HCT116 (cell line): ENCODE data around the gene SYNDIG1. TPM values are rescaled to one million over a fixed set of nuclear protein-coding genes. Genes with fewer than 3 reads are reported as not detected.

Experiments used
- ATAC-seq: fragments of 200-7000 bp; cut with Tn5 transposase; 2 replicates; pipeline ENCODE4 v1.9.1; 2020; ENCODE audit warnings: mild to moderate bottlenecking, moderate library complexity
- BruUV-seq: library from RNA; stranded (reverse); fragments of 400-500 nt; replicated peaks from 2 replicates; lab custom pipeline; 2021; lab: Mats Ljungman, UMichigan
- CTCF ChIA-PET: fragments of 300-600 bp; sonication (Branson Sonifier 250); formaldehyde crosslinking; loops from one replicate; lab custom pipeline; 2021; ENCODE audit warnings: antibody characterized with exemption; lab: Charles Lee
- POLR2A ChIA-PET: fragments of 300-600, 350-600 bp; sonication (Branson Sonifier 250); formaldehyde crosslinking; loops from one replicate; lab custom pipeline; 2021; ENCODE audit warnings: antibody characterized with exemption; lab: Charles Lee
- RAD21 ChIA-PET, 2 experiments: fragments of 300-600 bp; sonication (Branson Sonifier 250); formaldehyde crosslinking; loops; one replicate each; lab custom pipeline; 2023; ENCODE audit warnings: low total read pairs in 2 of 2; ENCODE audit not compliant: uncharacterized antibody in 2 of 2, unreplicated experiment in 2 of 2, low non-redundant PET in 1 of 2; lab: Charles Lee
- DNase-seq: peaks from one replicate; pipeline ENCODE4 v3.0.0-alpha.2; 2010; ENCODE audit warnings: low read depth, low spot score
- H2AFZ ChIP-seq: fragments of 200-600 bp; shearing (Covaris generic), sonication (generic); 2 replicates; pipeline ENCODE4 v1.6.1; 2017; ENCODE audit warnings: low read depth, mixed run types, mixed read lengths, antibody characterized with exemption, low read length; ENCODE audit not compliant: poor library complexity, severe bottlenecking
- H3K27ac ChIP-seq: 2 replicates; pipeline ENCODE4 v1.5.1; 2012; ENCODE audit warnings: low read depth, low read length
- H3K27me3 ChIP-seq: fragments of 200-600 bp; sonication (generic); 2 replicates; pipeline ENCODE4 v1.6.1; 2016; ENCODE audit warnings: mixed run types, low read length, mixed read lengths; ENCODE audit not compliant: insufficient read depth
- H3K36me3 ChIP-seq, 2 experiments: fragments of 200-500 bp in 1 of 2; fragments of 200-600 bp in 1 of 2; sonication (Bioruptor generic) in 1 of 2; sonication (generic) in 1 of 2; 2 replicates each; pipeline versions ENCODE4 v1.5.1 to v1.6.1; 2014 to 2016; ENCODE audit warnings: low read length in 2 of 2, inconsistent platforms in 1 of 2, mixed read lengths in 1 of 2, mixed run types in 1 of 2; ENCODE audit not compliant: insufficient read depth in 2 of 2, control insufficient read depth in 1 of 2
- H3K4me1 ChIP-seq, 2 experiments: fragments of 200-600 bp in 1 of 2; sonication (generic) in 1 of 2; 2 replicates each; pipeline versions ENCODE4 v1.5.1 to v1.6.1; 2012 to 2017; ENCODE audit warnings: low read length in 2 of 2, inconsistent platforms in 1 of 2, mild to moderate bottlenecking in 1 of 2, mixed read lengths in 1 of 2, mixed run types in 1 of 2, moderate library complexity in 1 of 2; ENCODE audit not compliant: insufficient read depth in 2 of 2, control insufficient read depth in 1 of 2
- H3K4me2 ChIP-seq: fragments of 200-600 bp; sonication (generic); 2 replicates; pipeline ENCODE4 v1.6.1; 2017; ENCODE audit warnings: mixed run types, low read length, mixed read lengths
- H3K4me3 ChIP-seq, 2 experiments: fragments of 200-600 bp in 1 of 2; sonication (generic) in 1 of 2; replicated peaks in 1 of 2; 2 replicates each; pipeline ENCODE4 v1.5.1; 2011 to 2016; ENCODE audit warnings: low read length in 2 of 2, control low read depth in 1 of 2, low read depth in 1 of 2, mild to moderate bottlenecking in 1 of 2, mixed read lengths in 1 of 2, mixed run types in 1 of 2
- H3K79me2 ChIP-seq: fragments of 200-600 bp; sonication (generic); 2 replicates; pipeline ENCODE4 v1.6.1; 2017; ENCODE audit warnings: mild to moderate bottlenecking, mixed run types, low read length, moderate library complexity, mixed read lengths; ENCODE audit not compliant: insufficient read depth
- H3K9ac ChIP-seq: fragments of 200-600 bp; sonication (generic); 2 replicates; pipeline ENCODE4 v1.6.1; 2016; ENCODE audit warnings: low read length, mixed read lengths
- H3K9me2 ChIP-seq: fragments of 200-600 bp; sonication (generic), shearing (Covaris generic); 2 replicates; pipeline ENCODE4 v1.6.1; 2017; ENCODE audit warnings: mixed run types, mild to moderate bottlenecking, moderate library complexity; ENCODE audit not compliant: insufficient read depth
- H3K9me3 ChIP-seq, 2 experiments: fragments of 200-500 bp in 1 of 2; fragments of 200-600 bp in 1 of 2; sonication (Bioruptor generic) in 1 of 2; sonication (generic) in 1 of 2; 2 replicates each; pipeline ENCODE4 v1.6.1; 2014 to 2017; ENCODE audit warnings: low read length in 2 of 2, mixed read lengths in 2 of 2, inconsistent platforms in 1 of 2, low read depth in 1 of 2, mild to moderate bottlenecking in 1 of 2, mixed run types in 1 of 2, moderate library complexity in 1 of 2; ENCODE audit not compliant: control insufficient read depth in 1 of 2, insufficient read depth in 1 of 2
- H4K20me1 ChIP-seq: fragments of 200-600 bp; sonication (generic), shearing (Covaris generic); 2 replicates; pipeline ENCODE4 v1.6.1; 2017; ENCODE audit warnings: mixed run types, mild to moderate bottlenecking, moderate library complexity; ENCODE audit not compliant: insufficient read depth
- ATF3 ChIP-seq: IDR thresholded peaks from 2 replicates; pipeline ENCODE4 v1.6.1; 2012
- CTCF ChIP-seq, 3 experiments: fragments of 200-600 bp in 1 of 3; sonication (generic) in 1 of 3; IDR thresholded peaks in 2 of 3; conservative IDR thresholded peaks in 1 of 3; 2 replicates each; pipeline ENCODE4 v1.5.1; 2012 to 2017; ENCODE audit warnings: low read depth in 2 of 3, low read length in 2 of 3, antibody characterized with exemption in 1 of 3, borderline replicate concordance in 1 of 3, control low read depth in 1 of 3, mild to moderate bottlenecking in 1 of 3, mixed read lengths in 1 of 3, mixed run types in 1 of 3, moderate library complexity in 1 of 3; ENCODE audit not compliant: insufficient read depth in 1 of 3
- TCF7L2 ChIP-seq: IDR thresholded peaks from 2 replicates; pipeline ENCODE4 v1.7.0; 2011; ENCODE audit warnings: borderline replicate concordance, inconsistent platforms; ENCODE audit not compliant: insufficient read depth, insufficient read length; ENCODE audit errors: extremely low read depth
- ZBTB33 ChIP-seq: IDR thresholded peaks from 2 replicates; pipeline ENCODE4 v1.6.1; 2011; ENCODE audit warnings: mild to moderate bottlenecking, low read length, moderate library complexity; ENCODE audit not compliant: insufficient replicate concordance; ENCODE audit errors: extremely low read depth
- ZFX ChIP-seq: fragments of 450-650 bp; IDR thresholded peaks from 2 replicates; pipeline ENCODE4 v1.6.1; 2017
- ZNF274 ChIP-seq: fragments of 200-500 bp; sonication (Bioruptor generic); IDR thresholded peaks from 2 replicates; pipeline ENCODE4 v1.6.1; 2014; ENCODE audit warnings: mild to moderate bottlenecking, low read depth, low read length, inconsistent platforms
- intact Hi-C: fragments of 100-400 bp; cut with micrococcal nuclease; formaldehyde crosslinking; loops from 2 replicates; pipeline ENCODE4 v1.10.0; 2022
- total RNA-seq: library from RNA; stranded (reverse); gene quantifications from one replicate; pipeline ENCODE4 v1.2.1, GENCODE V29; 2021; ENCODE audit not compliant: unreplicated experiment

SYNDIG1 gene
- total RNA-seq, 1 experiment from 2014 or later = not detected

- no peaks in the 10 kb centered on the region for H4K20me1 ChIP-seq
- peaks cover 4% of the 10 kb centered on the region; the same call in 1 of the 2 replicates for H3K27me3 ChIP-seq
- peaks cover 0 to 12% of the 10 kb centered on the region in 2 experiments; a peak in 2 of 4 replicates for H3K4me1 ChIP-seq
- DNase-seq (no peak), ATAC-seq (no peak)
- no peak overlapping the region for H3K27ac ChIP-seq
- TF ChIP-seq CTCF (IDR thresholded peaks at IDR 0.05 in 2 of 3, conservative IDR thresholded peaks at IDR 0.05 in 1 of 3; ENCODE audit: borderline replicate concordance in 1 of 3, insufficient read depth in 1 of 3, low read depth in 2 of 3, low read length in 2 of 3) (no peak), TCF7L2 (no peak), ZBTB33 (no peak), ATF3 (no peak), ZFX (no peak), ZNF274 (no peak)
- H3K4me2 ChIP-seq = no peak overlapping the region
- no peak overlapping the region for H3K9ac ChIP-seq
- no TSS peak for BruUV-seq
- H2AFZ ChIP-seq = no peak overlapping the region
- H3K79me2 ChIP-seq = no peaks in the 10 kb centered on the region
- intact Hi-C loops = no loop called here
- CTCF ChIA-PET = no interaction called here
- POLR2A ChIA-PET = no interaction called here
- H3K9me3 ChIP-seq = no peaks in the 10 kb centered on the region
- H3K9me2 ChIP-seq = no peaks in the 10 kb centered on the region
- no peaks in the 10 kb centered on the region for H3K36me3 ChIP-seq
- H3K4me3 ChIP-seq = no peak overlapping the region
- RAD21 ChIA-PET = no interaction called here
Observed at GRCh38 chr20:24662322-24662721, 192.9 kb downstream of the SYNDIG1 start.
